Natural killer cell (primary cell): ENCODE results near the gene RAP1GAP. TPM values are rescaled to one million over a fixed set of nuclear protein-coding genes. Genes with fewer than 3 reads are reported as not detected.

ENCODE experiments used
- ATAC-seq, 3 donors: fragments of 150-1000 bp in 2 of 3; fragments of 200-7000 bp in 1 of 3; cut with Tn5 transposase; 1 replicate in 1 of 3; 2 replicates in 2 of 3; pipeline ENCODE4 v1.10.0; 2021; ENCODE audit warnings: mild to moderate bottlenecking in 2 of 3, moderate library complexity in 2 of 3
- DNase-seq, 2 donors: peaks; one replicate each; pipeline versions ENCODE4 v3.0.0 to v3.0.0-alpha.2; 2013 to 2021; ENCODE audit warnings: mixed read lengths in 1 of 2
- H3K27ac ChIP-seq: one replicate; pipeline ENCODE4 v1.5.1; 2013; ENCODE audit warnings: mild to moderate bottlenecking, low read length
- H3K27me3 ChIP-seq: one replicate; pipeline ENCODE4 v1.6.1; 2013; ENCODE audit warnings: low read length; ENCODE audit not compliant: control insufficient read depth, insufficient read depth
- H3K36me3 ChIP-seq: one replicate; pipeline ENCODE4 v1.6.1; 2013; ENCODE audit warnings: low read length; ENCODE audit not compliant: control insufficient read depth, insufficient read depth
- H3K4me1 ChIP-seq: one replicate; pipeline ENCODE4 v1.6.1; 2013; ENCODE audit warnings: low read length; ENCODE audit not compliant: control insufficient read depth, insufficient read depth
- H3K4me3 ChIP-seq: one replicate; pipeline ENCODE4 v1.5.1; 2013; ENCODE audit warnings: low read length
- H3K9me3 ChIP-seq: one replicate; pipeline ENCODE4 v1.6.1; 2013; ENCODE audit warnings: low read length; ENCODE audit not compliant: control insufficient read depth, insufficient read depth
- H3K27ac Mint-ChIP-seq, 2 donors: one replicate each; pipeline ENCODE4 v1.8.0; 2022; ENCODE audit warnings: mild to moderate bottlenecking in 2 of 2, mixed read lengths in 2 of 2, moderate library complexity in 1 of 2
- H3K27me3 Mint-ChIP-seq, 2 donors: one replicate each; pipeline ENCODE4 v1.8.0; 2022; ENCODE audit warnings: low read depth in 2 of 2, mixed read lengths in 2 of 2
- H3K36me3 Mint-ChIP-seq: one replicate; pipeline ENCODE4 v1.8.0; 2022; ENCODE audit warnings: mixed read lengths
- H3K4me1 Mint-ChIP-seq, 2 donors: one replicate each; pipeline ENCODE4 v1.8.0; 2022; ENCODE audit warnings: mixed read lengths in 2 of 2
- H3K4me3 Mint-ChIP-seq: one replicate; pipeline ENCODE4 v1.8.0; 2022; ENCODE audit warnings: mild to moderate bottlenecking, moderate library complexity, mixed read lengths
- H3K9me3 Mint-ChIP-seq, 2 donors: one replicate each; pipeline ENCODE4 v1.8.0; 2022; ENCODE audit warnings: mixed read lengths in 2 of 2
- CTCF ChIP-seq: fragments of 200-600 bp; IDR thresholded peaks from one replicate; pipeline ENCODE4 v1.8.0; 2022; ENCODE audit warnings: antibody characterized with exemption
- WGBS: methylation state at CpG from one replicate; pipeline ENCODE4 v1.1.7; 2013; ENCODE audit warnings: missing lambda C conversion rate; ENCODE audit not compliant: insufficient coverage; 5-methylcytosine and 5-hydroxymethylcytosine counted together
- intact Hi-C: fragments of 100-400 bp; cut with micrococcal nuclease; formaldehyde crosslinking; loops from one replicate; pipeline ENCODE4 v1.14.2; 2022
- total RNA-seq, 4 donors: library from RNA; stranded (reverse); fragments of 120-200 nt in 1 of 4; gene quantifications; one replicate each; pipeline versions ENCODE4 v1.2.3 to v1.2.4, GENCODE V29; 2013 to 2022

The RAP1GAP gene
- total RNA-seq, 3 donors from 2014 or later (not counting 1 experiment from before 2014, with no cell fraction given): 0.47 to 1.1 TPM; not detected in 1

DNA sequence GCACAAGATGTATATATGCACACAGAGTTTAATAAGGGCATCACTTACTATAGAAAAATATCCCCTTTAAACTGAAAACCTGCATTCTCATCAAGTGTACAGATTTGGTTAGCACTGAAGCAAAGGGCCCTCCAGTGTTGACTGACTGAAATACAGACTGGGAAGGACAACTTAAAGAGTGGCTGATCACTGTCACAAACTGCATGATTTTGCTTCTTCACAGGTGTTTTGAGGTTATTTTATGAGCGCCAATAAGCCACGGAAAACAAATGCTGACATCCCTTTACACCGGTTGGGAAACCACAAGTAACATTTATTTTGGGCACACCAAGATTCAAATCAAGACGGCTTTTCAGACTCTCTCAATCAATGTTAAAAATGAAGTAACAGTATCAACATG, 30.9 kb upstream of the RAP1GAP start:
- no peak overlapping the region for H3K4me3 Mint-ChIP-seq
- no peak for TF ChIP-seq CTCF
- H3K4me1 Mint-ChIP-seq: peaks cover 0 to 4% of the 10 kb centered on the region in 2 donors
- Histone ChIP-seq H3K4me1 (no peaks in the 10 kb centered on the region), H3K4me3 (no peak overlapping the region), H3K27me3 (no peaks in the 10 kb centered on the region), H3K27ac (no peak overlapping the region), H3K9me3 (no peaks in the 10 kb centered on the region), H3K36me3 (peaks cover 55% of the 10 kb centered on the region)
- H3K27ac Mint-ChIP-seq: no peak overlapping the region
- WGBS: 10% methylated on average over 4 of the region's 4 CpGs
- no peaks in the 10 kb centered on the region for H3K9me3 Mint-ChIP-seq
- DNase-seq (no peak), ATAC-seq (no peak)
- peaks cover 30% of the 10 kb centered on the region for H3K36me3 Mint-ChIP-seq
- intact Hi-C loops: no loop called here
- H3K27me3 Mint-ChIP-seq: no peaks in the 10 kb centered on the region

GRCh38 chr1:21696931-21697330, 27.8 kb upstream of the RAP1GAP start:
- H3K4me3 ChIP-seq: no peak overlapping the region
- no peak for DNase-seq
- H3K4me1 ChIP-seq: no peaks in the 10 kb centered on the region
- peaks cover 23% of the 10 kb centered on the region for H3K36me3 Mint-ChIP-seq
- no peak for TF ChIP-seq CTCF
- intact Hi-C loops: no loop called here
- H3K4me1 Mint-ChIP-seq: no peaks in the 10 kb centered on the region
- no peak overlapping the region for H3K4me3 Mint-ChIP-seq
- no peaks in the 10 kb centered on the region for H3K27me3 Mint-ChIP-seq
- no peak for ATAC-seq
- H3K9me3 ChIP-seq: no peaks in the 10 kb centered on the region
- WGBS: 100% methylated on average over 6 of the region's 6 CpGs
- H3K27ac Mint-ChIP-seq: no peak overlapping the region
- H3K27ac ChIP-seq: no peak overlapping the region
- no peaks in the 10 kb centered on the region for H3K9me3 Mint-ChIP-seq
- H3K27me3 ChIP-seq: no peaks in the 10 kb centered on the region
- H3K36me3 ChIP-seq: peaks cover 51% of the 10 kb centered on the region

DNA sequence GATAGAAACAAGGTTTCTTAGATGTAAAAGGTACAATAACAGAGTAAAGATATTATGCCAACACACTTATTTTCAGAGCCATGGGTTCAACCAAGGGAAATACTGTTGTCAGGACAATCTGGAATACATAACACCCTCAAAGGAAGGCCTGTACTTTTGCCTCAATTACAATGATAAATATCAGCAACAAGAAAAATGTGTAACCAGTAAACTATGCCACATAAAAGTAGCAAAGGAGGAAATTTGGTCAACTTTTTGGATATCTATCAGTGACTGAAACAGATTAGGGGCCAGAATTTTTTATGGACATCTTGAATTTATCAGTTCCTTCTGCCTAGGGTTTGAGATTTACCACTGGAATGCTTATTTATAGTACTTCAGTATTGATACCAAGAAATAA, 24.6 kb upstream of the RAP1GAP start:
- H3K4me3 ChIP-seq: no peak overlapping the region
- TF ChIP-seq CTCF: no peak
- H3K4me1 ChIP-seq: no peaks in the 10 kb centered on the region
- Mint-ChIP-seq H3K4me3 (no peak overlapping the region), H3K4me1 (no peaks in the 10 kb centered on the region), H3K9me3 (no peaks in the 10 kb centered on the region), H3K27ac (no peak overlapping the region), H3K36me3 (peaks cover 29% of the 10 kb centered on the region), H3K27me3 (no peaks in the 10 kb centered on the region)
- ATAC-seq (no peak), DNase-seq (no peak)
- H3K36me3 ChIP-seq: peaks cover 58% of the 10 kb centered on the region
- intact Hi-C loops: no loop called here
- no peaks in the 10 kb centered on the region for H3K9me3 ChIP-seq
- H3K27me3 ChIP-seq: no peaks in the 10 kb centered on the region
- H3K27ac ChIP-seq: no peak overlapping the region

GRCh38 chr1:21691739-21692138, 22.6 kb upstream of the RAP1GAP start:
- Histone ChIP-seq H3K36me3 (peaks cover 67% of the 10 kb centered on the region), H3K4me1 (no peaks in the 10 kb centered on the region), H3K27me3 (no peaks in the 10 kb centered on the region), H3K27ac (no peak overlapping the region), H3K4me3 (no peak overlapping the region), H3K9me3 (no peaks in the 10 kb centered on the region)
- 97% methylated on average over 3 of the region's 3 CpGs for WGBS
- Mint-ChIP-seq H3K36me3 (peaks cover 37% of the 10 kb centered on the region), H3K4me3 (no peak overlapping the region), H3K27ac (no peak overlapping the region), H3K9me3 (no peaks in the 10 kb centered on the region), H3K27me3 (no peaks in the 10 kb centered on the region), H3K4me1 (no peaks in the 10 kb centered on the region)
- intact Hi-C loops: no loop called here
- no peak for ATAC-seq
- DNase-seq: no peak
- TF ChIP-seq CTCF: no peak
